Thyroid gland (tissue), 4 donors: ENCODE data around the gene AHRR.

Source experiments
- POLR2A ChIP-seq, 2 donors: fragments of 450-650 bp; IDR thresholded peaks; one replicate each; pipeline ENCODE4 v1.6.1; 2017; ENCODE audit warnings: antibody characterized with exemption in 2 of 2, mild to moderate bottlenecking in 2 of 2, moderate library complexity in 1 of 2
- TF ChIP-seq, protein P1 (sequence below), 6 experiments: fragments of 200-600 bp in 3 of 6; fragments of 450-650 bp in 3 of 6; sonication (generic) in 3 of 6; IDR thresholded peaks; one replicate each; pipeline ENCODE4 v1.5.1; 2016 to 2019; ENCODE audit warnings: antibody characterized with exemption in 6 of 6, mild to moderate bottlenecking in 2 of 6, inconsistent platforms in 1 of 6, moderate library complexity in 1 of 6

DNA sequence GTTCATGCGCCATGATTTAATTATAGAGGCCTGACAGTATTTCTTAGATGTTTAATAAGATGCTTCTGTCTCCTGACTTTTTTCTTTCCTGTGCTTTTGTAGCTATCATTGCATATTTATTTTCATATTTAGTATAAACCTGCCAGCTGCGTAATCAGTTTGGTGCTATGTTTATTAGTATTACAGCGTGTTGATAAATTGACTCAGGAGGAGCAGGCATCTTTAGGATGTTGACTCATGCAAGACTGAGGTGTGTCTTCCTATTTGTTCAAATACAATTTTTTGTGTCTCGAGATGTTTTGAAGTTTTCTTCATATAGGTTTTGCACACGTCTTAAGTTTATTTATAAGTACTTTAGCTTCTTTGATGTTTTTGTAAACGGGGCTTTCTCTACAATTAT lies 85.5 kb downstream of the AHRR start:
- TF ChIP-seq, protein P1, sequence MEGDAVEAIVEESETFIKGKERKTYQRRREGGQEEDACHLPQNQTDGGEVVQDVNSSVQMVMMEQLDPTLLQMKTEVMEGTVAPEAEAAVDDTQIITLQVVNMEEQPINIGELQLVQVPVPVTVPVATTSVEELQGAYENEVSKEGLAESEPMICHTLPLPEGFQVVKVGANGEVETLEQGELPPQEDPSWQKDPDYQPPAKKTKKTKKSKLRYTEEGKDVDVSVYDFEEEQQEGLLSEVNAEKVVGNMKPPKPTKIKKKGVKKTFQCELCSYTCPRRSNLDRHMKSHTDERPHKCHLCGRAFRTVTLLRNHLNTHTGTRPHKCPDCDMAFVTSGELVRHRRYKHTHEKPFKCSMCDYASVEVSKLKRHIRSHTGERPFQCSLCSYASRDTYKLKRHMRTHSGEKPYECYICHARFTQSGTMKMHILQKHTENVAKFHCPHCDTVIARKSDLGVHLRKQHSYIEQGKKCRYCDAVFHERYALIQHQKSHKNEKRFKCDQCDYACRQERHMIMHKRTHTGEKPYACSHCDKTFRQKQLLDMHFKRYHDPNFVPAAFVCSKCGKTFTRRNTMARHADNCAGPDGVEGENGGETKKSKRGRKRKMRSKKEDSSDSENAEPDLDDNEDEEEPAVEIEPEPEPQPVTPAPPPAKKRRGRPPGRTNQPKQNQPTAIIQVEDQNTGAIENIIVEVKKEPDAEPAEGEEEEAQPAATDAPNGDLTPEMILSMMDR (IDR thresholded peaks at IDR 0.05), result no peak
- no peak for TF ChIP-seq POLR2A (IDR thresholded peaks at IDR 0.05)
